Islet precursor cell (in vitro differentiated cells): Measurements from ENCODE around the gene TSHZ2.

Experiments
- DNase-seq: peaks from one replicate; pipeline ENCODE4 v3.0.0-alpha.2; 2018

Gene TSHZ2

DNA sequence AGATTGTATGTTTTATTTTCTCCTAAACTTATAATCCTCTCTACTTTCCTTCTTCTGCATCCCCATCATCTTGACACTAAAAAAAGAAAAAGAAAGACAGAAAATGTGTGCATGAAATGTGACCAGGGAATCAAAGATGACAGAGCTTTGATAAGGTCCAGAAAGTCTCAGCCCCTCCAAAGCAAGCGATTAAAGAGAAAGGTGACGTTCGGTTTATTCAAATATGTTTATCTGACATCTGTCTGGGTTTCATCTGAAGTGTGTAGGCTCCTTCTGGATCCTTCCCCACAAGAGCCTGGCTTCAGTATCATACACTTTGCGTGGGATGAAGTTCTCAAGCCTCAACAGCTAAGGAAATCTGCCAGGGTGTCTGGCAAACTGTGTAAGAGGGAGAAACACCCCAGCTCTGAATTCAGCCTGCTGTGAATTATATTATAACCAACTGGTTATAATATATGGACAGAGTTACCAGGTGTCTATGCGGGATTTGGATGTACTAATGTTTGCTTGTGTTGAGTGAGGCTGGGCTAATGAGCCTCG, 358.5 kb downstream of the TSHZ2 start:
- DNase-seq: no peak

DNA sequence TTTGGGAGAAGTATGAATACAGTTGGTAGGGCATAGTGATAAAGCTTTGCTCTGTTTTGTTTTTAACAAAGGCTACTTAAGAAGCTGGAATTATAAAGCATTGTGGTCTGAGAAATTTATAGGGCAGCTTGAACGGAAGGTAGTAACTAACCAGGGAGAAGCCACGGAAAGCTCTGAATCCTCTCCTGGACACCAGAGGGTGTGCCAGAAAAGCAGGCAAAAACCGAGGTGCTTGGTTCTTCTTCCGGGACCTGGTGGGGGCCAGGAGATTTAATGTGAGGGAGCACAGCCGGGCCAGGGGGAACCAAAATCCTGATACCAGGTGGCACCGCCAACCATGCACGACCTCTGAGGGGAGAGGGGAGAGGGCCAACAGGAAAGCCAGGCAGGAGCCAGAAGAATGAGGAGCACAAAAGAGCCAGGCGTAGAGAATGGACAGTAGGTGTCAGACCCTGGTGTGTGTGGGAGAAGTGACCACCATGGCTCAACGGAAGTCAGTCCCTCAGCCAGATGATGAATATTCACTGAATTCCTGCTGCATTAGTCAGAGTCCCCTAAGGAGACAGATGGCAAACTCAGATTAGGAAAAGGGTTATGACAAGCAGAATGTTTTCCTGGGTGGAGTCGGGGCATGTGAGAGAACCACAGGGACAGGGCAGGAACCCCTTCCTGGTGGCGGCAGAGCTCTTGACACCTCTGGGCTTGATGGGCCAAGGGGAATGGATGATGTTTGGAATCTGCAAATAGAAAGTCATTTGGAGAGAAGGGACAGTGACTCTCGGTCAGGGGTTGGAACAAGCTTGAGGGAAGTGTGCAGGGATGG, 359.2 kb downstream of the TSHZ2 start:
- peak; percentile 84 for DNase-seq

DNA sequence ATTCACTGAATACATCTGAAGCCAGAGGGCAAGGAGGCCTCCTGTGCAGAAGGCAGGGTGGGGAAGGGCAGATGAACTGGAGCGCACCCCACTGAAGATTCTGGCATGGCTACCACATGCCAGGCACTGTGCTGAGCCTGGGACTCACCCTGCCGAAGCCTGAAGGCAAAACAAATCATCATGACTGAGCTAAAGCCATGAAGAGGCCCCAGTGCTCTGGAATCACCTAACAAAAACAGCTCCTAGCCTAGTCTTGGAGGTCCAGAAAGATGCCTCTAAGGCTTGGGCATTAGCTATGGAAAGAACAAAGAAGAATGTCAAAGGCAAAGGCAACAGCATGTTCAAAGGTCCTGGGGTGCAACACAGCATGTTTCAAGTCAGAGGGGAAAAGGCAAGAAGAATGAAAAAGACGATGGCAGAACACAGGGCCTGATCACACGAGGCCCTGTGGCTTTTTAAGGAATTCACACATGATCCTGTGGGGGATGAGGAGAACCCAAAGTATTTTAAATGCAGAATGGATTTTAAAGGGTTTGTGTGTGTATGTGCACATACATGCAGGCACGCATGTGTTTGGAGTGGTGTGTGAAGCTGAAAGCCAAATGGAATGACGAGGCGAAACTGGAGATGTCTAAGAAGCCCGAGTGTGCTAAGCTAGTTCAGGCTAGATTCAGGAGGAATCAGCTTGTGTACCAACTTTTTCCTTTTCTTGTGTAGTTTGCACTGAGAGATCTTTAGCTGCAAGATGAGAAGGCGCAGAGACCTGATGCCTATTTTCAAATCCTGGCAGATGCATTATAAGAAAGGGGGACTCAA, 360.1 kb downstream of the TSHZ2 start:
- no peak for DNase-seq

DNA sequence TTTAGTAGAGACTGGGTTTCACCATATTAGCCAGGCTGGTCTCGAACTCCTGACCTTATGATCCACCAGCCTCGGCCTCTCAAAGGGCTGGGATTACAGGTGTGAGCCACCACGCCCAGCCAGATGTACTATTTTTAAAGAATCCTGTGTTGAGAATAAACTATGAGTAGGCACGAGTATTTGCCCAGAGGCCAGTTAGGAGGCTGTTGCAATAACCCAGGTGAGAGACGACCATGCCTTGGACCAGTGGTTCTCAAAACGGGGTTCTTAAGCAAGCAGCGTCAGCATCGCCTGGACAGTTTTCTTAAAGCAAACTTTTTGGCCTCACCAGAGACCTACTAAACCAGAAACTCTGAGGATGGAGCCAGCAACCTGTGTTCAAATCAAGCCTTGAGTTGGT, 362.7 kb downstream of the TSHZ2 start:
- no peak for DNase-seq

DNA sequence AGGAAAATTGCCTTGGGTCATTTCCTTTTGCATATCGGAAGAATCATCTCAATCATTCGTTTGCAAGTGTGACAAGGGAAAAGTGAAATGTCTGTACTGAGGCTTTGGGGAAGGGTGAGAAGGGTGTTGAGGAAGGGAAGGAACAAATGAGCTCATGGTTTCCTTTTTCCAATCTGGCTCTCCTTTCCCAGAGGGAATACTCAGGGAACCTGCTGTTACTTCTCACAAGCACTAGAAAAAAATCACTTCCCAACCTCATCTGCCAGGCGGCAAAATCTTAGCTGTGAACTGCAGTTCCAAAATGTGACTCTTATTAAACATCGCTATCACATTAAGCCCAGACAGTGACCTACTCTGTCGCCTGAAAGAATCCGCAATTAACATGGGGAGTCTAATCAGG, 363.4 kb downstream of the TSHZ2 start:
- DNase-seq: no peak

DNA sequence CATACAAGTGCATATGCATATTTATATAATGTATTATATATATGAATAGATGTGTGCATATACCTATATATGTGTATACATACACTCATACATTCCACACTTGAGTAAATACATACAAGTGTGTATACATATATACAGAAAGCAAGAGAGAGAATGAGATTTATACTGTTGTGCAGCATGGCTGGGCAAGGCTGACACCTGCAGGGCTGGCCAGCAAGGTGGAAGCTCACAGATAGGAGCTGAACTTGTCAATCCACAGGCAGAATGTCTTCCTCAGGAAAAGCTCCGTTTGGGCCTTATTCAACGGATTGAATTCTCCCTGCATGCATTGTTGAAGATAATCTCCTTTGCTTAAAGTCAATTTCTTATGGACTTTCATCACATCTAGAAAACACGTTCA, 364.7 kb downstream of the TSHZ2 start:
- no peak for DNase-seq

DNA sequence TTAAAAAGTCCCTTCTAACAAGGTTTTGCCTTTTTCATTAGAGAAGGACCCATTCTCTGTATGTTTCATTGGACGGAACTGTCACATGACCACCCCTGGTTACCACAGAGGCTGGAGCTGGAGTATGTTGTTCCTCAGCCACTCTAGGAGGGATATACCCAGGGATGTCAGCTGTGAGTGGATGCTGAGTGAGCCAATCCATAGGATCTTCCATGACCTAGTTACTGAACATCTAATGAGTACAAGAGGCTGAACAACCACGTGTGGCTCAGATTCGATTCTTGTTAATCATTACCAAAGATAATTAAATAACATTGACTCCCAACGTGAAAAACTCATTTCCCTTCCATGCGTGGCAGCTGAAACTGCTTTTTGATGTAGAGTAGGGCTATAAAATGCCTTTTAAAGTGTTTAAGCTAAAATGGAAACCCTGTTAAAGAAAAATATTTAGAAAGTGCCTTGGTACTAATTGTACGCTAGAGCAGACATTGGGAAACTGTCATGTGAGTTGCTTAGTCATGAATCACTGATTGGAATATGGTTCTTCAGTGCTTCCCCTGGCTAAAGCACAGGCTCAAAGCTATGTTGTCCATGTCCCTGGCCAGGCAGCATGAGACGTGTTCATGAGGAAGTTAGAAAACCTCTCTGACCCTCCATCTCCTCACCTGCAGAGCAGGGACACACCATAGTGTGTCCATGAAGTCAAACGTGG, 365.4 kb downstream of the TSHZ2 start:
- no peak for DNase-seq

DNA sequence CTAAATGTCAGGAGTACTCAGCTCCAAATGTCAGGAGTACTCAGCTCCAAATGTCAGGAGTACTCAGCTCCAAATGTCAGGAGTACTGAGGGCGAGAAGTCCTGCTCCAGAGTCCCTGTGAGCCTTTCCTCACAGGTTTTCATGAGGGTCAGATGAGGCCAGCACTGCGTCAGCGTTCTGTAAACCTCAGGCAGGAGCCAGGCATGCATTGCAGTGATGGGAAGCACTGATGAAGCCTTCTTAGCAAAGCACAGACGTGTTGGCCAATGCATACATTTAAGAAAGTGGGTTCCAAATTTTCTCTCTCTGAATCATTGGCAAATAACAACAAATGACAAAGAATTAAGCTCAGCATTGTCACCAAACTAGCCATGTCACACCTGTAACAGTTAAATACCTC, 366.6 kb downstream of the TSHZ2 start:
- no peak for DNase-seq

DNA sequence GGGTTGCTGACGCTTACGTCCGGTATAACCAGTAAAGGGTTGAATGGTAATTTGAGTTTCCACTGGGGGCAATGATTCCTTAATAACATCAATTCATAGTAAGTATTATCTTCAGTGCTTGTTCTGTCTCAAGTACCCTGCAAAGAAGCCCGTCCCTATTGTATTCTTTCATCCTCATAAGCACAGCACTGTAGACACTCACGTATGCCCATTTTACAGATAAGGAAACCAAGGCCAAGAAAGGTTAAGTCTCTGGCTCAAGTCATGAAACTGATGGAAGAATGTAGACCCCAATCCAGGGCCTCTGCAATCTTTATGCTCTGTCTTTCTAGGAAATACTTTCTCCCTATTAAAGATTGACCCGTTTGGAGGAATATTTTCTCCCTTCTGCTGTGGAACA, 370.3 kb downstream of the TSHZ2 start:
- DNase-seq: no peak

DNA sequence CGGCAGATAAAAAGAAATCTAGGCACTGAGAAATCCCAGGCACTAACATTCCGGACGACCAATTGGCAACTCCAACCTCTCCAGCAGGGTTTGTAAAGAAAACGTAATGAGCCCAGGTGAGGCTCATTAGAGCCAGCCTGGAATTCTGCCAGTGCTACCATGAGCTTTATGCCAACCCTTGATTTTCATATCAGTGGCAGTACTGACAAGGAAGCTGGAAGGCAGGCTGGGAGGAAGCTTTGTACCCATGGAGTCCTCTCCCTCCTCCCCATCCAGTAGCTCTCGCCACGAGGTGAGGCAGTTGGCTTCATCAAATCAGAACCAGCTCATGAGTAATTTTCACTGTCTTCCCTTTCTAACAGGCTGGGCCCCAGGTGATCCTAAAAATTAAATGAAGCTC, 371.3 kb downstream of the TSHZ2 start:
- DNase-seq: no peak

DNA sequence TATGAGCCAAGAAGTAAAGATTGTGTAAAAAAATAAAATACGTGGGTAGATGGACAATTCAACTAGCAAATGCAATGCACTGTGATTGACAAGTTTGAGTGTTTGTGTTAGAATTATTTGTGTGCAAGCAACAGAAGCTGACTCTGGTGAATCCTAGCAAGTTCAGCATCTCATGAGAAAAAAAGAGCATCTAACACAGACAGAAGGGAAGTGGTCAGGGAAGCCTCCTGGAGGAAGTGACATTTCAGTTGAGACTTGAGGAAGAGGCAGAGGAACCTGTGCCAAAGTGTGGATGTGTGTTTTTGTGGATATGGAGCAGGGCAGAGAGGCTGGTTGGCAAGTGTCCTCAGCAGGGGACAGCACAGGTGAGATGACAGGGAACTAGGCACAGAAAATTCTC, 372.7 kb downstream of the TSHZ2 start:
- DNase-seq: no peak

DNA sequence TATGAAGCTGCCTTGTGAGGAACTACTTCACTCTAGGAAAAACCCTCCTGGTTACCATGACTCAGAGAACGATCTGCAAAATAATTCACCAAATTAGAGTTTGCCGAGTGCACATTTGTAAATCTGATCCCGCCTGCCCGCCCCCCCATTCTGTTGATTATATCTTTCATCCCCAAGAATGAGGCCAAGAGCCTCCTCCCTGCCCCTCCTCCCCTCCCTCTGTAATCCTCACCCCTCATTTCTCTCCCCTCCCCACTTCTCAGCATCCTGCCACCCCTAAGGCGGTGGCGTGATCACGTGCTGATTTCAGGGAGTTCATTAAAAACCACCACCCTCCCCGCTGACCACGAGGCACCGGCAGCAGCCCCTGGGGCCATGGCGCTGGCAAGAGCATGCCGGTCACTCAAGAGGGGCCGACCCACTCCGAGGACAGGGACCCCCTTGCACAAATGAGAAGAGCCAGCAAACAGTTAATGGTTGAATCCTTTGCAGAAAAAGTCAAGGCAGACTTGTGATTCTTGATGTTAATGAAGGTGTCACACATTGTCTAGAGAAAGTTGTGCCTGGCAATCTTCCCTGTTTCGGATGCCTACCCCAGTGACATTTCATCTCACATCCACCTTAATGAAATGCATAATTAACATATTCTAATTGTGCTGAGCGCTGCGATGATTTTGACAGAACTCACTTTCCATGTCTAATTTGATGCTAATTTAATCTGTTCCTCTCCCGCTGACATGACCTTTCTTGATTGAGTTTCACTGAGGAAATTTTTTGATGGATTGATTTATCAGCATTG, 373.6 kb downstream of the TSHZ2 start:
- no peak for DNase-seq

DNA sequence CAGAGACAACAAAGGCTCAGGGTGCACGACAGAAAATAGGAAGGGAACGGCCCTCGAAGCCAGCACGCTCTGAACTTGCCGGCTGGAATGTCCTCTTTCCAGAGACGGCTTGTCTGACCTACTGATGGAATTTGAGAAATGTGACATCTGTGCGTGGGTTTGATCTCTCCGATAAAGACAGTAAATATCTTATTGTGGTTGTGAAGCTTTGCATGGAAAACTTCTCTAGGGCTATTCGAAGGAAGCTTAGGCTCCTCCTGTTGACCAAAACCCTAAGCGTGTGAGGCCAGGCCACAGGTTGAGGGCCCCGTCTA, 374.1 kb downstream of the TSHZ2 start:
- DNase-seq: peak; percentile 62

DNA sequence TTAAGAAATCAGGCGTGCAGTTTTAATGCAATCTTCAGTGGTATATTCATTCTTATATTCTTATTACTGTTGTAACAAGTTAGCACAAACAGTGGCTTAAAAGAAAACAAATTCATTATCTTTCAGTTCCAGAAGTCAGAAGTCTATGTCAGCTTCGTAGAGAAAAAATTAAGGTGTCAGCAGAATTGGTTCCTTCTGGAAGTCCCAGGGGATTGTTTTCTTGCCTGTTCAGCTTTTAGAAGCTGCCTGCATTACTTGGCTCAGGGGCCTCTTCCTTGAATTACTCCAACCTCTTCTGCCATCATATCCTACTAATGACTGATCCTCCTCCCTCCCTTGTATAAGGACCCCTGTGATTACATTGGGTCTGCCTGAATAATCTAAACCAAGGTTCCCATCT, 377.6 kb downstream of the TSHZ2 start:
- no peak for DNase-seq

DNA sequence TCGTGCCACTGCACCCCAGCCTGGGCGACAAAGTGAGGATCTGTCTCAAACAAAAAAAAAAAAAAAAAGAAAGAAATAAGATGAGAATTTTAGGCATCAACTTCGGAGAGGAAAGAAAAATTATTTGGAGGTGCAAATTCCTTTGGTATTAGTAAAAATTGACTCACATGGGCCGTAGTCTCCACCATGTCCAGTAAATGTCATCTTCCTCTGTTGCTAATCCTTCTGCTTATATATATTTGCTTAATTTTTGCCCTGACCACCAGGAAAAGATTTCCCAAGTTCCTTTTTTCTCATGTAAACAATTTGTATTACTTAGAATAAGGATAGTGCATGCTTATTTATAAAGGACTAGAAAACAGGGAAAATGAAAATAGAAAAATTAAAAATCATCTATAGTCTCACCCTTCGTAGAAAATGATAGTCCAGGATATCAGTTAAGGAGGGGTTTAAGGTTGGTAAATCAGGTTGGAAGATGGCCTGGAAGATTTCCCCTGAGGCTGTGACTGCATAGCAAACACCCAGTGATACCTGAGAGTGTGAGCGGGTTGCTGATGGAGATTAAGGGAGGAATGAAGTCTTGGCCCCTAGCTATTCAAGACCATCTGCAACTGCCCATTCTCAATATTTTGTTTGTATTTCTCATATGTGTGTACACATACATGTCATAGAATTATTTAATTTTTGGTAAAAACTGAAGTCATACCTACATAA, 380.7 kb downstream of the TSHZ2 start:
- DNase-seq: no peak

DNA sequence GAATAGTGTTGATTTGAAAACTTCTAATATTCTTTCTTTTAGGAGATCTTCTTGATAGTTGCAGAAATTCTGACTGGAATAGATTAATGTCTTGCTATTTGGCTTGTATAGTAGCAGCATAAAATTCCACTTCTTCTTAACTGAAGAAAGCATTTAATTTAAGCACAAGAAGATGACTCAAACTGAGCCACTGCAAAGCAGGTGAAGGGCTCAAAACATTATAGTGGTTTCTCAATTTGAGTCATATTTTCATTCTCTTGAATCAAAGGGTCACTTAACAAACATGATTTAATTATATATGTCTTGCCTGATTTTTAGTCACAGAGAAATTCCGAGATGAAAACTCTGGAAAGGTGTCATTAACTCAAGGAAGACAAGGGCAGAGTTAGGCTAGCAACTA, 382.2 kb downstream of the TSHZ2 start:
- no peak for DNase-seq

DNA sequence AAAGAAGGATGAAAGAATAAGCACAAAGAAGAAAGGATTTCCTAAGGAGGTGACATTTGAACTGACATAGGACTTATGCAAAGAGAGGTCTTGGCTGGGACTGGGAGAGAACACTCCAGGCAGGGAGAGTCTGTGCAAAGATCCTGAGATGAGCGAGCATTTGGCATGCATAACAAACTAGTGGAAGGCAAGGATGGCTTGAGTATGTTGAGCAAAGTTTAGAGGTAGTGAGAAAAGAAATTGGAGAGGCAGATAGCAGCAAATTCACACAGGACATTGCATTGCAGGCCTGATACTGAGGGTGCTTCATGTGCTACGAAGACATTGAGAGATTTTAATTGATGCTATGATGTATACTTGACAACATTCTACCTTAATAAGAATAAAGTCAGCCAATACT, 383.6 kb downstream of the TSHZ2 start:
- no peak for DNase-seq

DNA sequence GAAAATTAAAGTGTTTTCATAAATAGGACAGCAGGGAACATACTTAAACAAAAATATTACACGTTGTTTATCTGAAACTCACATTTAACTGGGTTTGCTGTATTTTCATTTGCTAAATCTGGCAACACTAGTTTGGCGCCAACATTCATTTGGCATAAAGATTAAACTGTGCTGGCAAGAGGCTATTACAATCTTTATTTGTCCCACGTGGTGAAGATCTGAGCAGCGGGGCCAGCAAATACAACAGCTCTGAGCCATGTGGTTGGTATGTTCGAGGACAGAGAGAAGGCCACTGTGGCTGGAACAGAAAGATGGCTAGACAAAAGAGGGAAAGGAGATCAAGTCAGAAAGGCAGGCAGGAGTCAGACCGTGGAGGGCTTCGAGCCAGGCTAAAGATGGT, 387.3 kb downstream of the TSHZ2 start:
- DNase-seq: no peak

DNA sequence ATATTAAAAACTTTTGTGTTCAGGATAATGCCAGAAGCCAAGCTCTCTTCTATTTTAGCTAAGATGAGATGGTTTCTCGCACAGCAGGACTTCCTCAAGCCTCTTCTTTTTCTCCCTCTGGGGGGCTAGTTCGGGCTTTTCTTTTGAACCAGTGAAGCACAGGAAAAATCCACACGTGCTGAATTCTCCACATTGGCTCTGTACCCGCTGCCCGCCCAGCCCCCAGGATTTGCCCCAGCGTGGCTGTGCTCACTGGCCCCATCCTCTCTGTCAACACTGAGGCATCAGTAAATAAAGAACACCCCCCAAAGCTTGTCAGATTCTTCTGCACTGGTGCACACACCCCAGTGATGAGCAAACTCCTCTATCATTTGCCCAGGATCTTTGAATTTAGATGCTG, 388.7 kb downstream of the TSHZ2 start:
- DNase-seq: no peak

DNA sequence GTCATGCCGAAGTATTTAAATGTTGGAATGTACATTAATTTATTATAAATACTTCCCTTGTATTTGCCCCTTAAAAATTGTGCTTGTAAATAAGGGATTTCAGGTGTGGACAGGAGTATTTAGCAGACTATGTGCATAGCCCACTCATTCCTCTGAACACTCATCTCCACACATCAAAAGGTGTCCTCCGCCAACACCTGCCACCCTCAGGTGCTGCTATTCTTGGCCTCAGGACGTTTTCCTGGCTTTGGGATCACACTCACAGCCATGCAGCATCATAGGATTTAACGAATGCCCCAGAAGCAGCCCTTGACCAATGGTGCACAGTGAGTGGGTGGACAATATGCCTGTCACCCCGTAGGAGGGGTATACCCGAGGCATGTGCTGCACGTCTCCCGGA, 390.6 kb downstream of the TSHZ2 start:
- DNase-seq: no peak

DNA sequence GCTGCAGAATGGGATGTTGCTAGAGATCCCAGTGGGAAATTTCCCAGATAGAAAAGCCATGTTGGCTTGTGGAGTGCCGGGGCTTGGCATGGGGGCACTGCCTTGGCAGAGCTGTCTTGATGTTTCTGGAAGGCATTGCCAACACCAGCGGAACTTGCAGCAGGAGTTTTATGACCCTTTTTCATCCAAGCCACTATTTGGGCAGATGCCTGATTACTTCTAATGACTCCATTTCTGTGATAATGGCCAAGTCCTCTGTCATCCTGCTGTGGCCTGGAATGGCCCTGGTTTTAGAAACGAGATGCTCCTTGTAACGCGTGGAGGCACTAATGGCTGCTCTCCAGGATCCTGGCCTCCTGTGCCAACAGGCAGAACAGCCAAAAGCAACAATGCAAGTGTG, 392.5 kb downstream of the TSHZ2 start:
- DNase-seq: no peak

DNA sequence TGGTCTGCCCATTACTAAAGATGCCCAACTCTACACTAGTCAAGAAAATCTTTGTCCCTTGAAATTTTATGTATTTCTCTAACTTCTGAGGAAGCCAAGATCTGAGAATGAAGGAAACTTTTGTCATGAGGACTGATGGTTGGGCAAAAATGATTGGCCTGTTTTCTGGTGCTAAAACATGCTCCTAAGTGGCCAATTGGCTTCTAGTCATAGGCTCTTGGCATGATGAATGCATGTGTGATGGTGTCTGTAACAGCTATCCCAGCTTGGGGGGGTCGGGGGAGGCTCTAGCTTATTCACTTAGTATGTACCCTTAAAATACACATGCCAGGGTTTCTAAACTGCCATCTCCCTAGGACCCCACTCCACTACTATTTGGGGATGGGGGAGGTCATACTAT, 392.9 kb downstream of the TSHZ2 start:
- DNase-seq: no peak
